CD4-positive, alpha-beta T cell (primary cell): ENCODE data around the gene PFAS. TPM values are rescaled to one million over a fixed set of nuclear protein-coding genes. Genes with fewer than 3 reads are reported as not detected.

Experiments
- ATAC-seq: fragments of 200-7000 bp; cut with Tn5 transposase; one replicate; pipeline ENCODE4 v1.10.0; 2022; ENCODE audit warnings: mild to moderate bottlenecking; ENCODE audit not compliant: poor library complexity
- CTCF ChIA-PET: fragments of 350-600 bp; sonication (Branson Sonifier 250); formaldehyde crosslinking; loops from one replicate; lab custom pipeline; 2021; ENCODE audit warnings: antibody characterized with exemption, inconsistent platforms; lab: Charles Lee
- POLR2A ChIA-PET: fragments of 350-600 bp; sonication (Branson Sonifier 250); formaldehyde crosslinking; loops from one replicate; lab custom pipeline; 2021; ENCODE audit warnings: antibody characterized with exemption, inconsistent platforms; lab: Charles Lee
- DNase-seq, 14 experiments: peaks; one replicate each; pipeline ENCODE4 v3.0.0-alpha.2; 2013 to 2020; ENCODE audit warnings: mixed read lengths in 2 of 14
- H3K27ac ChIP-seq, 2 donors: one replicate each; pipeline versions ENCODE4 v1.5.1 to v1.7.0; 2013; ENCODE audit warnings: low read length in 2 of 2, low read depth in 1 of 2, mild to moderate bottlenecking in 1 of 2
- H3K27me3 ChIP-seq, 2 experiments: 1 replicate in 1 of 2; 2 replicates in 1 of 2; pipeline versions ENCODE4 v1.6.1 to v1.7.0; 2013; ENCODE audit warnings: low read length in 2 of 2, control low read depth in 1 of 2, mild to moderate bottlenecking in 1 of 2, moderate library complexity in 1 of 2; ENCODE audit not compliant: insufficient read depth in 2 of 2, control insufficient read depth in 1 of 2
- H3K36me3 ChIP-seq: one replicate; pipeline ENCODE4 v1.6.1; 2013; ENCODE audit warnings: low read length, control low read depth; ENCODE audit not compliant: insufficient read depth
- H3K4me1 ChIP-seq: one replicate; pipeline ENCODE4 v1.6.1; 2013; ENCODE audit warnings: low read length, control low read depth; ENCODE audit not compliant: insufficient read depth
- H3K4me3 ChIP-seq: one replicate; pipeline ENCODE4 v1.5.1; 2013; ENCODE audit warnings: mild to moderate bottlenecking, low read length, moderate library complexity
- H3K9me3 ChIP-seq, 2 experiments: 1 replicate in 1 of 2; 2 replicates in 1 of 2; pipeline versions ENCODE4 v1.6.1 to v1.7.0; 2013; ENCODE audit warnings: low read length in 2 of 2, mild to moderate bottlenecking in 2 of 2, control low read depth in 1 of 2, moderate library complexity in 1 of 2; ENCODE audit not compliant: control insufficient read depth in 1 of 2, insufficient read depth in 1 of 2
- H3K27ac Mint-ChIP-seq: one replicate; pipeline ENCODE4 v1.8.0; 2020; ENCODE audit warnings: mixed read lengths
- H3K27me3 Mint-ChIP-seq: one replicate; pipeline ENCODE4 v1.8.0; 2021; ENCODE audit warnings: mixed read lengths
- H3K36me3 Mint-ChIP-seq: one replicate; pipeline ENCODE4 v1.8.0; 2021; ENCODE audit warnings: low read depth, mixed read lengths
- H3K4me1 Mint-ChIP-seq: one replicate; pipeline ENCODE4 v1.8.0; 2021; ENCODE audit warnings: low read depth, mixed read lengths
- H3K4me3 Mint-ChIP-seq: one replicate; pipeline ENCODE4 v1.8.0; 2020; ENCODE audit warnings: mild to moderate bottlenecking, mixed read lengths
- H3K9me3 Mint-ChIP-seq: one replicate; pipeline ENCODE4 v1.8.0; 2020; ENCODE audit warnings: mixed read lengths
- intact Hi-C, 2 experiments: fragments of 100-400 bp; cut with DNase I in 1 of 2; cut with micrococcal nuclease in 1 of 2; formaldehyde crosslinking; loops; one replicate each; pipeline versions ENCODE4 v1.15.1 to v1.9.0; 2023 to 2025; cut with DNase I, micrococcal nuclease
- total RNA-seq, 174 experiments: library from RNA in 2 of 174; stranded (reverse) in 2 of 174; gene quantifications; one replicate each; pipeline ENCODE4 v1.2.3 and lab custom pipeline; 2021 to 2026
- TF ChIP-seq, protein P1 (sequence below): fragments of 200-600 bp; IDR thresholded peaks from one replicate; pipeline ENCODE4 v1.8.0; 2022; ENCODE audit warnings: antibody characterized with exemption, mild to moderate bottlenecking

Gene PFAS
- total RNA-seq, 2 experiments from 2014 or later: 22.3 to 23.0 TPM

DNA sequence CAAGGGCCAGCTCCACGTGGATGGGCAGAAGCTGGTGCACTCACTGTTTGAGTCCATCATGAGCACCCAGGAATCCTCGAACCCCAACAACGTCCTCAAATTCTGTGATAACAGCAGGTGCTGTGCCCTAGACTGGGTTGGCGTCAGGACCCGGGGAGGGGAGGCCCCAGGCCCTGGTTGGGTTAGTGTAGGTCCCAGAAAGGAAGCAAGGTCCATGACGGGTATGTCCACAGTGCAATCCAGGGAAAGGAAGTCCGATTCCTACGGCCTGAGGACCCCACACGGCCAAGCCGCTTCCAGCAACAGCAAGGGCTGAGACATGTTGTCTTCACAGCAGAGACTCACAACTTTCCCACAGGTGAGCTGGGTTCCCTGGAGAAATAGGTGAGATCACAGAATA is 7.2 kb downstream of the PFAS start:
- peaks cover 30% of the 10 kb centered on the region for H3K36me3 ChIP-seq
- ChIA-PET POLR2A (no interaction called here), CTCF (no interaction called here)
- Mint-ChIP-seq H3K4me3 (no peak overlapping the region), H3K36me3 (peaks cover 38% of the 10 kb centered on the region), H3K27ac (no peak overlapping the region), H3K4me1 (no peaks in the 10 kb centered on the region), H3K27me3 (no peaks in the 10 kb centered on the region), H3K9me3 (no peaks in the 10 kb centered on the region)
- H3K9me3 ChIP-seq: no peaks in the 10 kb centered on the region
- intact Hi-C loops: no loop called here
- TF ChIP-seq, protein P1, sequence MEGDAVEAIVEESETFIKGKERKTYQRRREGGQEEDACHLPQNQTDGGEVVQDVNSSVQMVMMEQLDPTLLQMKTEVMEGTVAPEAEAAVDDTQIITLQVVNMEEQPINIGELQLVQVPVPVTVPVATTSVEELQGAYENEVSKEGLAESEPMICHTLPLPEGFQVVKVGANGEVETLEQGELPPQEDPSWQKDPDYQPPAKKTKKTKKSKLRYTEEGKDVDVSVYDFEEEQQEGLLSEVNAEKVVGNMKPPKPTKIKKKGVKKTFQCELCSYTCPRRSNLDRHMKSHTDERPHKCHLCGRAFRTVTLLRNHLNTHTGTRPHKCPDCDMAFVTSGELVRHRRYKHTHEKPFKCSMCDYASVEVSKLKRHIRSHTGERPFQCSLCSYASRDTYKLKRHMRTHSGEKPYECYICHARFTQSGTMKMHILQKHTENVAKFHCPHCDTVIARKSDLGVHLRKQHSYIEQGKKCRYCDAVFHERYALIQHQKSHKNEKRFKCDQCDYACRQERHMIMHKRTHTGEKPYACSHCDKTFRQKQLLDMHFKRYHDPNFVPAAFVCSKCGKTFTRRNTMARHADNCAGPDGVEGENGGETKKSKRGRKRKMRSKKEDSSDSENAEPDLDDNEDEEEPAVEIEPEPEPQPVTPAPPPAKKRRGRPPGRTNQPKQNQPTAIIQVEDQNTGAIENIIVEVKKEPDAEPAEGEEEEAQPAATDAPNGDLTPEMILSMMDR: no peak
- ATAC-seq (no peak), DNase-seq (no peak)
- no peaks in the 10 kb centered on the region for H3K27me3 ChIP-seq
- H3K4me3 ChIP-seq: no peak overlapping the region
- H3K27ac ChIP-seq: no peak overlapping the region
- H3K4me1 ChIP-seq: no peaks in the 10 kb centered on the region

DNA sequence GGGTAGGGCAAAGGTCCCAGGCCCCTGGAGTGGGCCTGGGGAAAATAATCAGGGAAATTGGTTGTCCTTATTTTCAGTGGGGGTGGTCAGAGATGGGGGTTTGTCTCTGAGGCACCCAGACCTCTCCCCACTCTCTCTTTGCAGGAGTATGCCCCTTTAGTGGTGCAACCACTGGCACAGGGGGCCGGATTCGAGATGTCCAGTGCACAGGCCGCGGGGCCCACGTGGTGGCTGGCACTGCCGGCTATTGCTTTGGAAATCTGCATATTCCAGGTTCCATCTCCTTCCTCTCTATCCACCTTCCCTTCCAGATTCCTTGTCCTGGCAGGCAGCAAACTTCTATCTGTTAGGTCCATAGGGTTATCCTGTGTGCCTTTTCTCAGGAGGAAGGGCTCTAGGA is 7.6 kb downstream of the PFAS start:
- ATAC-seq (no peak), DNase-seq (no peak)
- Histone ChIP-seq H3K9me3 (no peaks in the 10 kb centered on the region), H3K4me1 (no peaks in the 10 kb centered on the region), H3K27me3 (no peaks in the 10 kb centered on the region), H3K36me3 (peaks cover 34% of the 10 kb centered on the region), H3K4me3 (no peak overlapping the region), H3K27ac (no peak overlapping the region)
- Mint-ChIP-seq H3K4me1 (no peaks in the 10 kb centered on the region), H3K4me3 (no peak overlapping the region), H3K27ac (no peak overlapping the region), H3K27me3 (no peaks in the 10 kb centered on the region), H3K36me3 (peaks cover 38% of the 10 kb centered on the region), H3K9me3 (no peaks in the 10 kb centered on the region)
- intact Hi-C loops: no loop called here
- ChIA-PET CTCF (no interaction called here), POLR2A (interaction anchor here (1.4 kb wide), 1 partner anchor 35 kb away, joined by 3 read pairs; no protein-coding TSS in a partner anchor)
- TF ChIP-seq, protein P1: no peak

DNA sequence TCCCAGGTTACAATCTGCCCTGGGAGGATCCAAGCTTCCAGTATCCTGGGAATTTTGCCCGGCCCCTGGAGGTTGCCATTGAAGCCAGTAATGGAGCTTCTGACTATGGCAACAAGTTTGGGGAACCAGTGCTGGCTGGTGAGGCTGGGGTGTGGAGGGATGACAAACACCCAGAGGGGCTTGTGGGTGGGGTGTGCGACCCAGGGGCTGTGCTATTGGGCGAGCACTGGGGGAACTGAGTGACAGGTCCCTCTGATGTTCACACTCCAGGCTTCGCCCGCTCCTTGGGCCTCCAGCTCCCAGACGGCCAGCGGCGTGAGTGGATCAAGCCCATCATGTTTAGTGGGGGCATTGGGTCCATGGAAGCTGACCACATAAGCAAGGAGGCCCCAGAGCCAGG is 8.7 kb downstream of the PFAS start:
- H3K27me3 ChIP-seq: no peaks in the 10 kb centered on the region
- no peak overlapping the region for H3K27ac ChIP-seq
- DNase-seq (no peak), ATAC-seq (no peak)
- Mint-ChIP-seq H3K4me3 (no peak overlapping the region), H3K4me1 (no peaks in the 10 kb centered on the region), H3K36me3 (peaks cover 47% of the 10 kb centered on the region), H3K27me3 (no peaks in the 10 kb centered on the region), H3K9me3 (no peaks in the 10 kb centered on the region), H3K27ac (no peak overlapping the region)
- H3K36me3 ChIP-seq: peaks cover 38% of the 10 kb centered on the region
- H3K4me3 ChIP-seq: no peak overlapping the region
- no peaks in the 10 kb centered on the region for H3K4me1 ChIP-seq
- TF ChIP-seq, protein P1: no peak
- intact Hi-C loops: no loop called here
- H3K9me3 ChIP-seq: no peaks in the 10 kb centered on the region
- CTCF ChIA-PET: no interaction called here
- POLR2A ChIA-PET: interaction anchor here (1.4 kb wide), 1 partner anchor 36 kb away, joined by 3 read pairs; no protein-coding TSS in a partner anchor
